Astrocyte of the cerebellum (primary cell): ENCODE data around the gene GPR35.

Experiments used
- DNase-seq: peaks from one replicate; pipeline ENCODE4 v3.0.0-alpha.2; 2011; ENCODE audit warnings: low read depth
- H3K4me3 ChIP-seq: 2 replicates; pipeline ENCODE4 v1.5.1; 2011; ENCODE audit warnings: mild to moderate bottlenecking, low read depth, low read length, moderate library complexity
- in situ Hi-C: cut with HindIII; loops from 2 replicates; pipeline ENCODE4 v1.10.0; 2017; ENCODE audit warnings: low sequenced_read_pairs
- TF ChIP-seq, protein P1 (sequence below): IDR thresholded peaks from 2 replicates; pipeline ENCODE4 v1.5.1; 2012; ENCODE audit warnings: low read length, low read depth, moderate library complexity, mild to moderate bottlenecking; ENCODE audit errors: missing control alignments

Gene GPR35

DNA sequence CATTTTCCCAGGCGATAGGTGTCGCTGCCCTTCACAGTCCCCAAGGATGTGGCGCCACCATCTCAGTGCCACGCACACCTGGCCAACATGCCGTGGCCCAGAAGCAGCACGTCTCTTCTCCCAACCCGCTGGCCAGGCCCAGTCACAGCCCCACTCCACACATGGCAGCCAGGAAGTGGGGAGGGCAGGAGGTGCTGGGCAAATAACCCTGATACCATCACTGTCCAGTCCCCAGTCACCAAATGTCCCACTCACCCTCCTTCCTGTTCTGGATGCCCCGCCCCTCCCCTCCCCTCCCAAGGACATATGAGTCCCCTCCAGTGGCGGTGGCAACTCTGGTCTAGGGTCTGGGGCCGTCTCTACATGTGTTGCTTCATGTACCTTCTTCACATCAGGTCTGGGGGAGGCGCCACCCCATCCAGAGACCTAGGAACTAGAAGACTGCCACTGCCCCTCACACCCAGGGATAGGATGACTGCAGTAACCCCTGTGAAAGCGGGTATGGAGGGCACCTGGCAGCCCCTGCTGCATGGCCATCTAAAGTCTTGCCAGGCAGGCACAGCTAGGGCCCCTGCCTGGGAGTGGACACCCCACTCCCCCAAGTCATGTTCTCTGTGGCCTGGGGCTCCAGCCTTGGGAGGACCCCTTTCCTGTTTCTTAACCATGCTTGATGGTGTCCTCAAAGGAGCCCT is 46.1 kb upstream of the GPR35 start:
- no peak overlapping the region for H3K4me3 ChIP-seq
- in situ Hi-C loops = no loop called here
- TF ChIP-seq, protein P1, sequence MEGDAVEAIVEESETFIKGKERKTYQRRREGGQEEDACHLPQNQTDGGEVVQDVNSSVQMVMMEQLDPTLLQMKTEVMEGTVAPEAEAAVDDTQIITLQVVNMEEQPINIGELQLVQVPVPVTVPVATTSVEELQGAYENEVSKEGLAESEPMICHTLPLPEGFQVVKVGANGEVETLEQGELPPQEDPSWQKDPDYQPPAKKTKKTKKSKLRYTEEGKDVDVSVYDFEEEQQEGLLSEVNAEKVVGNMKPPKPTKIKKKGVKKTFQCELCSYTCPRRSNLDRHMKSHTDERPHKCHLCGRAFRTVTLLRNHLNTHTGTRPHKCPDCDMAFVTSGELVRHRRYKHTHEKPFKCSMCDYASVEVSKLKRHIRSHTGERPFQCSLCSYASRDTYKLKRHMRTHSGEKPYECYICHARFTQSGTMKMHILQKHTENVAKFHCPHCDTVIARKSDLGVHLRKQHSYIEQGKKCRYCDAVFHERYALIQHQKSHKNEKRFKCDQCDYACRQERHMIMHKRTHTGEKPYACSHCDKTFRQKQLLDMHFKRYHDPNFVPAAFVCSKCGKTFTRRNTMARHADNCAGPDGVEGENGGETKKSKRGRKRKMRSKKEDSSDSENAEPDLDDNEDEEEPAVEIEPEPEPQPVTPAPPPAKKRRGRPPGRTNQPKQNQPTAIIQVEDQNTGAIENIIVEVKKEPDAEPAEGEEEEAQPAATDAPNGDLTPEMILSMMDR = no peak
- no peak for DNase-seq

- H3K4me3 ChIP-seq = no peak overlapping the region
- in situ Hi-C loops = no loop called here
- DNase-seq = no peak
- TF ChIP-seq, protein P1 = no peak
Measured at GRCh38 chr2:240579771-240580614, 45.3 kb upstream of the GPR35 start.

DNA sequence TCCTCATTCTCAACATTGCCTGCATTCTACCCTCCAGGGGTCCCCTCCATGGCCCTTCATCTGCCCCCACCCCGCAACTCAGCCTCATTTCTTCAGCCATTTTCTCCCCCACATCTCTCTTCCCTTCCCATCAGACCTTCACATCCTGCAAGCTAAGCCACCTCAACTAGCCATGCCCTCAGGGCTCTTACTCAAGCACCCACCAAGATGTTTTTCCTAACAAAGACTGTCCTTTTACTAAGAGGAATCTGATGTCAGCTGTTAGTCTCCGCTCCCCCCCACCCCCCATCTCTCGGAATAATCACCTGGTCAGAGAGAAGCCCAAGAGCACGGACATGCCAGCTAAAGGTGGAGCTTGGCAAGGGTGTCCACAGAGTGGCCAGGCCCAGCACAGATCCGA is 43.5 kb upstream of the GPR35 start:
- no peak overlapping the region for H3K4me3 ChIP-seq
- in situ Hi-C loops = no loop called here
- DNase-seq = no peak
- TF ChIP-seq, protein P1 = no peak

DNA sequence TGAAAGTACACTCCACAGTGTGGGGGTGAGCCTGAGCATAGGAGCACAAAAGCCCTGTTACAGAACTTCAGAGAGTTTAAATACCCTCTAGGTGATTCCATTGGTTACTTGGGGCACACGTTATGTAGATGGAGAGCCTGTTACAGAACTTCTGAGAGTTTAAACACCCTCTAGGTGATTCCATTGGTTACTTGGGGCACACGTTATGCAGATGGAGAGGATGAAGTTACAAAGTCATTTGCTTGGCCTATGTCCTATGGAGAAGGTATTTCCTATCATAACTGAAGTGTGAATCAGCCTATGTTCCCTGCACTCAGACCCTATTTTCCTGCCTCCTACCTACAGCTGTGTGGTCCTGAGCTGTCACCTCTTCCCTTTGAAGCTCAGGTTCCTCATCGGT is 42.5 kb upstream of the GPR35 start:
- no peak for DNase-seq
- in situ Hi-C loops = no loop called here
- no peak overlapping the region for H3K4me3 ChIP-seq
- TF ChIP-seq, protein P1 = no peak

- DNase-seq = no peak
- TF ChIP-seq, protein P1 = no peak
- in situ Hi-C loops = no loop called here
- no peak overlapping the region for H3K4me3 ChIP-seq
Measured at GRCh38 chr2:240583774-240584173, 41.5 kb upstream of the GPR35 start.

DNA sequence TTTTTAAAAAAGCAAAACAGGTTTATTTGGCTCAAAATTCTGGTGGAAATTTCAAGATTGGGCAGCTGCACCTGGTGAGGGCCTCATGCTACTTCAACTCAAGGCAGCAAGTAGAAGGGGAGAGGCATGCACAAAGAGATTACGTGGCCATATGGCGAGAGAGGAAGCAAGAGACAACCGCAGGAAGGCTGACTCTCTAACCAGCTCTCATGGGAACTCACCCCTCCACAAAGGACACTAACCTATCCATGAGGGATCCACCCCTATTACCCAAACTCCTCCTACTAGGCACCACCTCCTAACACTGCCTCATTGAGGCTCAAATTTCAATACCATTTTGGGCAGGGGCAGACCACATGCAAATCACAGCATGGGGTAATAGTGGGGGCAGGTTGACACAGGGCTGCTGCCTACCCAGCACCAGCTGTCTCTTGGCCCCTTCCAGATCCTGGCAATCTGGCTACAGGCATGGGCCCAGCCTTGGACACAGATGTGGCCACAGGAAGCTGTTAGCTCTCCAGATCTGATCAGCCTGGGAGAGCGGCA is 40.7 kb upstream of the GPR35 start:
- TF ChIP-seq, protein P1 = no peak
- no peak overlapping the region for H3K4me3 ChIP-seq
- no peak for DNase-seq
- in situ Hi-C loops = no loop called here
